Mucosa of gallbladder (tissue), 1 donor: Measurements from ENCODE around the gene DMRTB1. TPM values are rescaled to one million over a fixed set of nuclear protein-coding genes. Genes with fewer than 3 reads are reported as not detected.
"Not testable (repeated sequence)": the region's sequence is repeated elsewhere in the genome, so short reads cannot be mapped to it uniquely, and the experiment has no call there.

Experiments used
- DNase-seq: peaks from one replicate; pipeline ENCODE4 v3.0.0-alpha.2; 2020; ENCODE audit warnings: low spot score
- total RNA-seq: library from RNA; stranded (reverse); gene quantifications from one replicate; pipeline ENCODE4 v1.2.1, GENCODE V29; 2021
- donor health status: DM: no; HTN: no; CAD: no.

The DMRTB1 gene
- not detected for total RNA-seq

- no peak for DNase-seq
Measured at GRCh38 chr1:53459321-53460175, at the start of gene DMRTB1. Gene DMRTB1 (plus strand): TSS chr1:53459399. CDS start chr1:53459454, 55 bp downstream.

DNA sequence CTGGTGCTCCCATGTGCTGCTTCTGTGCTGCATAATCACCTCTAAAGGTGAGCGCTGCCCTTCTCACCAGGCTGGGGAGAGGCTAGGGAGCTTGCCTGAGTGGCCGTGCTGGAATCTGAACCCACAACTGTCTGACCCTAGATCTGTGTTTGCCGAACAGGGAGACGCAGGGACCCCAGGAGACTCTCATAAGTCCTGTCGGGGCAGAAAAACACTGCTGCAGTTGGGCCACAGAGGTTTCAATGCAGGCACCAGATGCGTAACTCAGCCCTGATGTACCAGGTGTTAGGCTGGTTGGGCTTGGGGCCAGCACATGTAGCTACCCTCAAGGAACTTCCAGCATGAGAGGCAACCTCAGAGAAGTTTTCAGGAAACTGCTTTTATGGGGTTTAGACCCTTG is 49.5 kb upstream of the DMRTB1 start:
- DNase-seq = no peak

- no peak for DNase-seq
Measured at GRCh38 chr1:53410100-53410541, 49.1 kb upstream of the DMRTB1 start.

DNA sequence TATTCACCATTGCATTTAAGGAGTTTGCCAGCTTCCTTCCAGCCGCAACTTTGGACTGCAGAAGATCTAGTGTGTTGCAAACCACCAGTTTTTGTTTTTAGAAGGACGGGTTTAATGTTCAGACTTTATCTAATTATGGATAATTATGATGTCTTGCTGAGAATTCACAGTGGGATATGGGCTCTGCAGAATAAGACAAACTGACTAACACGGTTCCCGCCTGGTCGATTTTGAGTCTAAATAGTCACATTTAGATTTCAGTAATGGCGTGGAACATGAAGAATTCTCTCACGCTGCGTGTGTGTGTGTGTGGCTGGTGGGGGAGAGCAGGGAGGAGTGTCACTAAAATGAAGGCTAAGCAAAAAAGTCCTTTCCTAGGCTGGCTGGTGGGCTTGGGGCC is 48.5 kb upstream of the DMRTB1 start:
- no peak for DNase-seq

DNA sequence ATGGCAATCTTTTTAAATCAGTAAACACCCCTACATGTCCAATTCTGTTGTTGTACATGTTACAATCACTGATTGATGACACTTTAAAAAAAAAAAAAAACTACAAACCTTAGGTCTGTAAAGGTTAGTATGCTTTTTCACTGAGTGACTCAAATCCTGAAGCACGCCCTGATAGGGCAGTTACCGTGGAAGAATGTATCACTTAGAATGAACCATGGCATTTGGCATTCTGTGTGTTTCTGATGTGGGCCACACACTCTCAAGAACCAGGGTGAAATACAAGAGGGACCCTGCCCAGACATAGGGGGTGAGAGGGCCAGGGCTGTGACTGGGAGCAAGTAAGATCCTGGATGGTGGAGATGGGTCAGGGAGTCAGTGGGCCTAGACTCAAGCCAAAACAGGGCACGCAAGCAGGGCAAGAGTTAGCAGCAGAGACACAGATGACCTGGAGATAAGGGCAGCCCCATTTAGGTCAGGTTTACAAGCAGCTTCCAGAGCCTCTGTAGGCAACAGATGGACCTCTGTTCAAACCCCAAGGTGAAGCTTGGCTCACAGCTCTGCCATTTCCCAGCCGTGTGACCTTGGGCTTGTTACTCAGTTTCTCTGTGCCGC is 47.6 kb upstream of the DMRTB1 start:
- DNase-seq = no peak

GRCh38 chr1:53412285-53413174 is 46.7 kb upstream of the DMRTB1 start:
- no peak for DNase-seq

GRCh38 chr1:53413175-53414001 is 45.8 kb upstream of the DMRTB1 start:
- no peak for DNase-seq

- DNase-seq = no peak
Measured at GRCh38 chr1:53414632-53415031, 44.6 kb upstream of the DMRTB1 start.

- DNase-seq = no peak
Measured at GRCh38 chr1:53415432-53415831, 43.8 kb upstream of the DMRTB1 start.

- DNase-seq = no peak
Measured at GRCh38 chr1:53416269-53416813, 42.9 kb upstream of the DMRTB1 start.

- no peak for DNase-seq
Measured at GRCh38 chr1:53417074-53417511, 42.1 kb upstream of the DMRTB1 start.

GRCh38 chr1:53419034-53419433 is 40.2 kb upstream of the DMRTB1 start:
- DNase-seq = no peak

DNA sequence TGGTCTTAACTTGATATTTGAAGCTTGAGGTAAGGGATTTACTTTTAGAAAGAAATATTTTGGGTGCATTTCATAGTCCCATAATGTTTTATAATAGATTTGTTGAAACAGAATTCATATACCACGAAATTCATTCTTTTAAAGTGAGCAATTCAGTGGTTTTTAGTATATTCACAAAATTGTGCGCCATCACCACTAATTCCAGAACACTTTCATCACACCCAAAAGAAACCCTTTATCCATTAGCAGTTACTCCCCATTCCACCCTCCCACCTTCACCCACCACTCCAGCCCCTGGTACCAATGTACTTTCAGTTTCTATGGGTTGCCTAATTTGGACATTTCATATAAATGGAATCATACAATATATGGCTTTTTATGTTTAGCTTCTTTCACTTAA is 38.9 kb upstream of the DMRTB1 start:
- no peak for DNase-seq

- DNase-seq = no peak
Measured at GRCh38 chr1:53421208-53421607, 38.0 kb upstream of the DMRTB1 start.

GRCh38 chr1:53430261-53430660 is 28.9 kb upstream of the DMRTB1 start:
- DNase-seq = no peak

DNA sequence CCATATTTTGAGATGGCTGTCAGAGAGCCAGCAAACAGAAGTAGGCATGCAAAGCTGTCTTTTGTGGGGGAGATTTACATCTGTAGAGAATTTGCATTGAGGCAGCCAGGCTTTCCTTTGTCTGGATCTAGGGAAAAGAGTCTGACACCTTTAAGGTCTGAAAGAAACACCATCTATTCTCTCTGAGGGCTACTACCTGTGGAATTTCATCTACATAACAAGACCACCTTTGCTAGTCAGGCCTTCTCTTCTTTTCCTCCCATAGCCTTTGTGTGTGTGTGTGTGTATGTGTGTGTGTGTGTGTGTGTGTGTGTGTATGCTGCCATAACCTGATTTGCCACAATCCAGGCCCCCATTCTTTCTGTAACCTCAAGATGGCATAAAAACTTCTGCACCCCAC is 28.4 kb upstream of the DMRTB1 start:
- DNase-seq = no peak

GRCh38 chr1:53431244-53431643 is 28.0 kb upstream of the DMRTB1 start:
- DNase-seq = no peak

DNA sequence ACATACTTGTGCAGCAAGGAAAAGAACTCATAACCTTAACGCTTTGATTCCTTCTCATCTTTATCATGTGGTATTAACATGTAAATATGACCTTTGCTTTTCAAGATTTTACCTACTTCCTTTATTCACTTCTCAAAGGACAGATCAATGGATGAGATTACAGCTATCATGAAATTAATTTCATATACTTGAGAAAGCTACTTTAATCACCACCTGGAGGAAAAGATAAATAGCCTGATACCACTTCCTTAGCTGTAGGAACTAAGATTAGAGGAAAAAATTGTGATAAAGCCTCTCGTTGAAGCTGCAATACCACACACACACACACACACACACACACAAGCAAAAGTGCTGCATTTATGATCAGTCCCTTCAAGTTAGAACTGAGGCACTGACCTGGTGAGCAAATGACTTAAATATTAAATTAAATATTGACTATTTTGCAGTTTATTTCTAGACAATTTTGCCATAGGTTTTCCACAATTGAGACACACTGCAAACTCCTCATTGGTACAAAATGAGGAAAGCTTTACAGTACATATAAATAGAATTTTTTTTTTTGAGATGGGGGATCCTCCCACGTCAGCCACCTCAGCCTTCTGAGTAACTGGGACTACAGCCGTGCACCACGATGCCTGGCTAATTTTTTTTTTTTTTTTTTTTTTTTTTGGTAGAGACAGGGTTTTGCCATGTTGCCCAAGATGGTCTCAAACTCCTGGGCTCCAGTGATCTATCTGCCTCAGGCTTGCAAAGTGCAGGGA is 27.2 kb upstream of the DMRTB1 start:
- no peak for DNase-seq

DNA sequence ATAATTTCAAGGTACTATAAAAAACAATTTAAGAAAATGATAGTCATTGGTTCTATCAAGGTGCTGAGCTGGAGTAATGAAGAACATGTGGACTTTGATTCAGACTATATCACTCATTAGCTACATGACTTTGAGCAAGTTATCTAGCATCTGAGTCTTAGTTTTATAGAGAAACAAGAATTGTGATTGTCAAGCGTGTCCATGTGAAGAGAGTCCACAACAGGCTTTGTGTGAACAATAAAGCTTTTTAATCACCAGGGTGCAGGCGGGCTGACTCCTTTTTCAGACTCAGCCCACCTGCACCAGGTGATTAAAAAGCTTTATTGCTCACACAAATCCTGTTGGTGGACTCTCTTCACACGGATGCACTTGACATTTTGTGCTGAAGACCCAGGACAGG is 26.6 kb upstream of the DMRTB1 start:
- no peak for DNase-seq

DNA sequence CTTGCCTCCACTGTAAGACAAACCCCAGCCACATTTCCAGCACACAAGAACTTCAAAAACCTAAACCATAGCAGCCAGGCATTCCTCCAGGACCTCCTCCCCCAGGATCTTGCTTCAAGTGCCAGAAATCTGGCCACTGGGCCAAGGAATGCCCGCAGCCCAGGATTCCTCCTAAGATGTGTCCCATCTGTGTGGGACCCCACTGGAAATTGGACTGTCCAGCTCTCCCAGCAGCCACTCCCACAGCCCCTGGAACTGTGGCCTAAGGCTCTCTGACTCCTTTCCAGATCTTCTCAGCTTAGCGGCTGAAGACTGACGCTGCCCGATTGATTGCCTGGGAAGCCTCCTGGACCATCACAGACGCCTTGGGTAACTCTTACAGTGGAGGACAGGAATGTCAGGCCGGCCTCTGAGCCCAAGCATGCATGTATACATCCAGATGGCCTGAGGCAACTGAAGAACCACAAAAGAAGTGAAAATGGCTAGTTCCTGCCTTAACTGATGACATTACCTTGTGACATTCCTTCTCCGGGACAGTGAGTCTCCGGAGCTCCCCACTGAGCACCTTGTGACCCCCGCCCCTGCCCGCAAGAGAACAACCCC is 24.7 kb upstream of the DMRTB1 start:
- DNase-seq = not testable (repeated sequence)
